ENCODE measurements around the gene ASCC3. TPM values are rescaled to one million over a fixed set of nuclear protein-coding genes. Genes with fewer than 3 reads are reported as not detected.

The ASCC3 gene
- total and polyA plus RNA-seq, 2 of the 4 experiments (the other 2 are of a cell fraction), result 25.8 to 104 TPM

DNA sequence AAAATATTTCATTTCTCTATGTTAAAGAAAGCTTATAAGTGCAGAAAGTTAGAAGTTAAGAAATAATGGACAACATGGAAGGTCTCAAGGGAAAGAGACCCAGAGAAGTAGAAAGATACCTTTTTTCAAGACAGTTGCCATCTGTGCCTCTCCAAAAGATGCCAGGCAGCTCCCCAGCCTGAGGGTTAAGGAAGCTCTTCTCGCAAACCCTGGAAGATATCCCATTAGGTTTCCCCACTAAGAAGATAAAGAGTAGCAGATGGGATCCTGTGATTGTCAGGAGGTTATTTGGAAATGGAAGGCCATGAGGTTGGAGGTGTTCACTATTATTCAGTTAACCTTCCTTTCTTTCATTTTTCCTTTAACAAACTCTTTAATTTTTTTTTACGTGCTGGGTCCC lies 306.3 kb downstream of the ASCC3 start:
- CTCF ChIA-PET, result no interaction called here
- in situ Hi-C loops (cut with MboI; ENCODE audit: low sequenced_read_pairs) (no loop called here), dilution Hi-C loops (cut with HindIII; ENCODE audit: low sequenced_read_pairs, unreplicated experiment) (no loop called here), intact Hi-C loops (cut with micrococcal nuclease) (no loop called here)
- no peak overlapping the region for H3K18ac ChIP-seq (ENCODE audit: low read depth, low read length)
- H2AFZ ChIP-seq (replicated peaks; ENCODE audit: low read length, poor library complexity), result no peak overlapping the region
- no peak overlapping the region for H3K14ac ChIP-seq (replicated peaks; ENCODE audit: low read depth, low read length)
- no peak overlapping the region for H4K8ac ChIP-seq (ENCODE audit: low read depth in 2 of 2, low read length in 2 of 2)
- H4K20me1 ChIP-seq (ENCODE audit: insufficient read depth, low read length), result no peaks in the 10 kb centered on the region
- no peak overlapping the region for H4K5ac ChIP-seq (ENCODE audit: low read depth, low read length)
- DNase-seq (no peak), ATAC-seq (ENCODE audit: low read depth) (no peak)
- H3K56ac ChIP-seq (ENCODE audit: extremely low read depth, insufficient read depth, low read length), result no peak overlapping the region
- H3K27me3 ChIP-seq (ENCODE audit: control insufficient read depth, insufficient read depth, low read length), result no peaks in the 10 kb centered on the region
- no peak overlapping the region for H2AK9ac ChIP-seq (replicated peaks; ENCODE audit: low read depth, low read length, poor library complexity)
- no peak overlapping the region for H3K27ac ChIP-seq (ENCODE audit: insufficient read depth, low read length)
- no peak overlapping the region for H2BK120ac ChIP-seq (ENCODE audit: low read depth, low read length)
- no peaks in the 10 kb centered on the region for H3K9me1 ChIP-seq (ENCODE audit: insufficient read depth, low read length)
- H3K4ac ChIP-seq (ENCODE audit: low read depth, low read length), result no peak overlapping the region
- TF ChIP-seq CTCF (conservative IDR thresholded peaks at IDR 0.05; ENCODE audit: low read depth, low read length) (no peak), RAD21 (IDR thresholded peaks at IDR 0.05; ENCODE audit: low read length) (no peak), CEBPB (IDR thresholded peaks at IDR 0.05; ENCODE audit: low read depth, low read length) (no peak), MAZ (IDR thresholded peaks at IDR 0.05; ENCODE audit: borderline replicate concordance, low read depth, low read length) (no peak), MAFK (IDR thresholded peaks at IDR 0.05; ENCODE audit: low read depth, low read length) (no peak)
- whole genome bisulfite sequencing, 2 experiments (ENCODE audit: extremely low coverage in 2 of 2, insufficient read length in 1 of 2), result no CpG with 5 or more reads among the region's 2 CpGs
- H3K36me3 ChIP-seq (ENCODE audit: control insufficient read depth, insufficient read depth, low read length), result peaks cover 4% of the 10 kb centered on the region
- no peaks in the 10 kb centered on the region for H3K79me1 ChIP-seq (ENCODE audit: low read depth in 1 of 2, low read length in 2 of 2)
- H3K23ac ChIP-seq (ENCODE audit: low read depth, low read length), result no peak overlapping the region
- H4K91ac ChIP-seq (ENCODE audit: insufficient read depth, low read depth, low read length), result no peak overlapping the region
- H3K4me1 ChIP-seq (ENCODE audit: control insufficient read depth, insufficient read depth, low read length), result no peaks in the 10 kb centered on the region
- H3K9ac ChIP-seq (ENCODE audit: low read depth, low read length), result no peak overlapping the region
- POLR2A ChIA-PET (ENCODE audit: unreplicated experiment), result no interaction called here
- H3K4me2 ChIP-seq (ENCODE audit: low read depth, low read length), result no peak overlapping the region
- H2BK20ac ChIP-seq (ENCODE audit: low read depth, low read length), result no peak overlapping the region
- BruUV-seq (replicated peaks), result no TSS peak
- H2BK15ac ChIP-seq (ENCODE audit: low read depth, low read length), result no peak overlapping the region
- H3K4me3 ChIP-seq (ENCODE audit: insufficient read depth, low read depth, low read length), result no peak overlapping the region
- no peak overlapping the region for H2AK5ac ChIP-seq (ENCODE audit: low read depth, low read length)
- no peak overlapping the region for H2BK5ac ChIP-seq (ENCODE audit: low read depth, low read length, poor library complexity, severe bottlenecking)
- no peaks in the 10 kb centered on the region for H3K9me3 ChIP-seq (ENCODE audit: control insufficient read depth, insufficient read depth, low read length)
